GM20431 (cell line): Measurements from ENCODE around the gene TRIM43B.
"Not testable (repeated sequence)": the region's sequence is repeated elsewhere in the genome, so short reads cannot be mapped to it uniquely, and the experiment has no call there.

Experiments used
- in situ Hi-C: fragments of 300-500 bp; cut with MseI, MboI; formaldehyde crosslinking; loops from one replicate; pipeline ENCODE4 v1.15.0; 2020; ENCODE audit warnings: low sequenced_read_pairs; ENCODE audit not compliant: unreplicated experiment

TRIM43B gene

DNA sequence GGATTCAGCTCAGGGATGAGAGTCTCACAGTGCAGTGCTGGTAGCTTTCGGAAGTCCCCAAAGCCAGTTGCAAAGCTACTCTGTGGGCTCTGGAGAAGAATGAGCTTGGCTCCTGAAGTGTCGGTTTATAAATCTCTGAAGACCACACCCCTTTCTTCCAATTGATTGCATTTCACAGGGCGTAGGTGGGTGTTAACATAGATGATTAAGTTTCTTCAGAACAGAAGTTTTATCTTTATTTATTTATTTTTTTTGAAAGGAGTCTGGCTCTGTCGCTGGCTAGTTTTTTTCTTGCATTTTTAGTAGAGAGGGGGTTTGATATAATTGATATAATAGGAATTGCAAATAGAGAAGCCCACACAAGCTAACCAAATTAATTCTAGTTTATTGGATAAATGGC, at the start of gene TRIM43B:
TSS of gene TRIM43B (minus strand) at position 101 of the 400 bp plus-strand sequence. CDS start 2,040 bp downstream, outside the sequence.
- in situ Hi-C loops = not testable (repeated sequence)

DNA sequence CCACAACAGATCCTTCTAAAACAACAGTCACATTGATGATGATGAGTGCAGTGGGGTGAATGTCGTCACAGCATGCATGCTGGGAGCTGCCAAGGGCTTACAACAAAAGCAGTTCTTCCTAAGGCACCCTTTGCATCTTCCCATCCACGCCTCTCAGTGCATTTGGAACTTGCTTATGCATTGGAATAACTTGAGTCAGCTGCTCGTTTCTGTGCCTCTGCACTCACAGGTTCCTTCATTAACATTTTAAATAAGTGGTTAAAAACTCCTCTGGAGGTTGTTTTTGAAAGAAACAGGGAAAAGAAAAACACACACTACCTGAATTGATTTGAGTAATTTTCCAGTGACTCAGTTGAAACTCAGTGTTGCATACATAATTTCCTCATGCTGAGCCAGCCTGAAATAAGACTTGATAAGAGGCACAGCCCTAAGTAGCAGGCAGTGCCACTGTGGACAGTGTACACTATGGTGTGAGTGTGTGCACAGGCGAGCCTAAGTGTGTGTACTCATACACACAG, 46.8 kb upstream of the TRIM43B start:
- in situ Hi-C loops = no loop called here

DNA sequence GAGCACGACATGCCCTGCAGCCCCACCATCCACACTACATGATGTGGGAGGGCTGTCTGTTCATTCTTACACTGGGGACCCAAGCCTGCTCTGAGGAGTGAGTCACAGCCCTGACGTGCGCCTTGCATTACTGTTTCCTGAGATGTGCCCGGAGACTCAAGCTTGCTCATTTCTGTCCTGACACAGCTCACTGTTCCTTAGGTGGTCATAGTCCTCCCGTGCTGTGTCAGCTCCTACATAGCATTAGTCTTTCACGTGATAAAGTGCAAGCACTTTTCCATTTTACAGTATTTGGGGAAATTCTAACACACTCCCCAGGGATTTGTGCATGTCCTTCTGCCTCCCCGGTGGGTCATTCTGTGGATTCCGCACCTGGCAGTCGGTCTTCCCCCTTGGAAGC, 46.2 kb upstream of the TRIM43B start:
- in situ Hi-C loops = no loop called here

DNA sequence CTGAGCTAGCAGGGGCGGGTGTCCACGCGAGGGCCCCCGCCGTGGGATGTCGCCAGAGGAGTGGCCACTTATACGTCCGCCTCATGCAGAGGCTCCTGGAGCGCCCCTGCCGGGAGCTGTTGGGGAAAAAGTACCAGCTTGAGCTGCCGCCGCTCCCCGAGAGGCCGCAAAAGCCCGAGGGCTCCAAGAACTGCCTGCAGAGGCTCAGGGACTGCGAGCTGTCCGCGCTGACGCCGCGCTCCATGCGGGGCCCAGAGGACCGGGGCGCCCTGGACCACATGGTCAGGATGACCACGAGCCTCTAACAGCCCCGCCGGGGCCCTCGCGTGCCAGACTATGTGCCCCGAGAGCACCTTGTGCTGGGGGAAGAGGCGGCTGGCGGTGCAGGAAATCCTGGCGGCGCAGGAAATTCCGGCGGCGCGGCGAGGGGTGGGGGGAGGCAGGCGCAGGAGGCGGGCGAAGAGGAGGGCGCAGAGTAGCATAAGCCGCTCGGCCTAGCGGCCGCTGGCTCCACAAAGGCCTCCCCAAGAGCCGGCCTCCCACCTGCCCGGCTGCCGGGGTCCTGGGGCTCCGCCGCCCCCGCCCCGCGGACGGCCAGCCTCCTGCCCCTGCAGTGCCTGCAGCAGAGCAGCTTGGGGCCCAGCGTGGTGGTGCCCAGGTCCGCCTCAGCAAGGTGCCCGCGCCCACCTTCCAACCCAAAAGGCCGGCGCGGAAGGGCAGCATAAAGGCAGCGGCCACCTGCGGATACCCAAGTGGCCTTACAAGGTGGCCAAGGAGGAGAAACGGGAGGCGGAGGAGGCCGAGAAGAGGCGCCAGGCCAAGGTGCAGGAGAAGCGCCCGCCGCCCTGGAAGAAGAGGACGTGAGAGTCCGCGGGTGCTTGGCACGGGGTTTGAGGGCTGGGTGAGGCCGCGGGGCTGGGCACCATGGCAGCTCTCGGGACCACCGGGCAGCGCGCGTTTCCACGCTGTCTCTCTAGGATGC, 42.1 kb upstream of the TRIM43B start:
- in situ Hi-C loops = no loop called here

DNA sequence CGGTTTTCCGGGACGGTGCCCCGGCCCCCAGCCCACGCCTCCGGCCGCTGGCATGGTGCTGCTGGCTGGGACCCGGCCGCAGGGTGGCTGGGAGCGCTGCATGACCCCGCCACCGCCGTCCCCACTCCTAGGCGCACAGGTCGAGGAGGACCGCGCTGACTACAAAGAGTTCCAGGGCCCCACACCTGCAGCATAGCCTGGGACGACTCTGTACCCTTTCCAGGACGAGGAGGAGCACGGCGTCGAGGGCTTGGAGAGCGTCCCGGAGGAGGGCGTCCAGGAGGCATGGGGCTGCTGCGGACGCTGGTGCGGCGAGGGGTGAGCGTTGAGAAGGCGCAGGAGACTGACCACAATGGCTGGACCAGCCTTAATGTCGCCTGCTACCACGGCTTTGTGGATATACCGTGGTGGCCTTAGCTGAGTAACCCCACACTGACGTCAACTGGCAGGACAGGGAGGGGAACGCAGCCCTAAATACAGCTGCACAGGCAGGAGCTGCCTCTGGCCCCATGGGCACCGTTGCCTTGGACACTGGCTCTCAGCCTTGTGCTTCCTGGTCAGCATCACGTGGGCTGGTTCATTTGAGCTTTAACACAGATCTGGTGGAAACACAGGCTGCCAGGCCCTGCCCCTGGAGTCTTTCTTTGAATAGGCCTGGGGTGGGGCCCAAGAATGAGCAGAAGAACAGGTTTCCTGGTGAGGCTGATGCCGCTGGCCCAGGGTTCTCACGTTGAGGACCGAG, 40.9 kb upstream of the TRIM43B start:
- in situ Hi-C loops = no loop called here

DNA sequence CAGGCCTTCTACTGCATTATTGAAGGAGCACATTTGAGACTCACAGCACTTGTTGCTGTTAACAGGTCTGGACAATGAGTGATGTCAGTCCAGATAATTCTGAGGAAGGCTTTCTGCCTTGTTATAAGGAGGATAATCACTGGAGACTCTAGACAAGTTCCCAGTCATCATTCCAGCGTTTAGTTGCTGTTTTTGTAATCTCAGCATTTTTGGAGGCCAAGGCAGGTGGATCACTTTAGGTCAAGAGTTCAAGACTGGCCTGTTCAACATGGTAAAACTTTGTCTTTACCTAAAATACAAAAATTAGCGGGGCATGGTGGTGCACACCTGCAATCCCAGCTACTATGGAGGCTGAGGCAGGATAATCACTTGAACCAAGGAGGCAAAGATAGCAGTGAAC, 39.6 kb upstream of the TRIM43B start:
- in situ Hi-C loops = no loop called here

DNA sequence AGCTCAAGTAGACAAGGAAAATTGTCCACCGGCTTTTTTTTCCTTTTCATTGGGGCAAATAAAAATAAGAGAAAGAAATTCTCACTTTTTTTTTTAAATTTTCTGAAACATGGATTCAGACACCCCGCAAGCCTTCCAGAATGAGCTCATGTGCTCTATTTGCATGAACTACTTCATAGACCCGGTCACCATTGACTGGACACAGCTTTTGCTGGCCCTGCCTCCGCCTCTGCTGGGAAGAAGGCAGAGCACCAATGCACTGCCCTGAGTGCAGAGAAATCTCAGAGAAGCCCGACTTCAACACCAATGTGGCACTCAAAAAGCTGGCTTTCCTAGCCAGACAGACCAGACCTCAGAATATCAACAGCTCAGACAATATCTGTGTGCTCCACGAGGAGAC, 30.2 kb upstream of the TRIM43B start:
- in situ Hi-C loops = no loop called here

DNA sequence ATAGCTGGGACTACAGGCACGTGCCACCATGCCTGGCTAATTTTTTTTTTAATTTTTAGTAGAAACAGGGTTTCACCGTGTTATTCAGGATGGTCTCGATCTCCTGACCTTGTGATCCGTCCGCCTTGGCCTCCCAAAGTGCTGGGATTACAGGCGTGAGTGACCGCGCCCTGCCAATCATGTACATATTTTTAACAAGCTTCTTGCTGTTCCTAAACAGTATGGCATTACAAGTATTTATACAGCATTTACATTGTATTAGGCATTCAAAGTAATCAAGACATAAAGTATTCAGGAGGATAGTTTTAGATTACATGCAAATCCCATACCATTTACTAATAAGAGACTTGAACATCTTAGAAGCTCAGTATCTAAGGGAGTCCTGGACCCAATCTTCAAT, 29.7 kb upstream of the TRIM43B start:
- in situ Hi-C loops = not testable (repeated sequence)

DNA sequence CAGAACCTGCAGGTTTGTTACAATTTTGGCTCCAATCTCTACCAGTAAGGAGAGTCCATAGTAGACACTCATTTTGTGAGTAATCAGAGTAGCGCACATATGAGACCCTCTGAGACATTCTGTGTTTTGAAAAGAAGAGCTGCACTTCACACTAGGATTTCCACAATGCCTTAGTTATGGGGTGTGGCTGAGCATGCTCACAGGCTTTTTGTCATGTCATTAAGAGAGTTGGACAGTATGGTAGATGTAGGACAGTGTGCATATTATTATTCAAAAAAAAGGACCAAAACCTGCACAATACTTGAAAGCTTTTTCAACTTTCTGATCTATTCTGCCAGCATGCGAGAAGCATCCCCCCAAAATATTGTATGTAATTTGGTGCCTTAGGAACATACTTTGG, 24.9 kb upstream of the TRIM43B start:
- in situ Hi-C loops = no loop called here

DNA sequence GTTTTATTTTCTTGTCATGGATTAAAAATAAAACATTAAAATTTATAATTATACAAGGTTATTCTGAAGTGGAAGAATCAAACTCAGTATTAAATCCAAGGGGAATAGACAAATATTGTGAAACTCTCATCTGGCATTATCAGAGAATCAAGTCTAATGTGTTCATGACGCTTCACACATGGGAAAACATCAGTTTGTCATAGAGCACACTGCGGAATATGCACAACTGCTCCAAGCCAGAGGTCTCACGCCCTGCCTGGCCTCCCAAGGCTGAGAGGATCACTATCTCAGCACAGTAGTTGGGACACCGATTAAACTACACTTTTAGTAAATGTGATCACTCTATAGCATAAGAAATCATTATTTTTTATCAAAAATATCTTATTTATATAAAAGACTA, 20.7 kb upstream of the TRIM43B start:
- in situ Hi-C loops = no loop called here

DNA sequence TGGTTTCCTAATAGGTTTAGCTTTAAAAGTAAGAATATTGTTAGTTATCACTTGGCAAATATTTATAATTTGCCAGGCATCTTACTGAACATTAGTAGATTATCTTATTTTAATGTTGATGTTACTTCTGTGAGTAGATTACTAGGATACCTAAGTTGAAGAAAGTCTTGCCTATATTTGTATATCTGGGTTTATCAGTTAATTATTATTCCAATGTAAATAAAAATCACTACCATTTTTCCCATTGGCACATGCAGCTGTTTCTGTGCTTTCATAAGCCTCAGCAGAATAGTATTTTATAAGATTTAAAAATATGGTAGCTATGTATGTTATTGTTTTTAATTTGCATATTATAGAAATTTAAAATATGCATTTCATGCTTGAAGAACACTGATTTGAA, 16.3 kb upstream of the TRIM43B start:
- in situ Hi-C loops = no loop called here

DNA sequence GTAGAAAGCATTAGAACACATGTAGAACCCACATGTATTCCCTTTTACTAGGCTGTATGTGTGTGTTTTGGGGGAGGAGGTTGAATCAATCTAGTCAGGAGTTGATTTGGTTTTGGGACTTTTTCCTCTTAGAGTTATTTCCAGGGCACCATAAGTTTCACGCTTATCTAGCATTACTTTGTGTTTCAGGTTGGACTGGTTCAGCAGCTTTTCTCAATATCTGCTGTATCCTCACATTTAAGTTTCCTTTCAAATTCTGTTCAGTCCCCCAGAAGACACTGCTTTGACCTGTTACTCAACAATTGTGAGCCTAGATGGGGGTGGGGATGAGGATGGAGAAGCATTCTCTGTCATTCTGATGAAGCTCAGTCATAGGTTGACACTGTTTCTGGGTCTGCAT, 7.5 kb upstream of the TRIM43B start:
- in situ Hi-C loops = not testable (repeated sequence)

DNA sequence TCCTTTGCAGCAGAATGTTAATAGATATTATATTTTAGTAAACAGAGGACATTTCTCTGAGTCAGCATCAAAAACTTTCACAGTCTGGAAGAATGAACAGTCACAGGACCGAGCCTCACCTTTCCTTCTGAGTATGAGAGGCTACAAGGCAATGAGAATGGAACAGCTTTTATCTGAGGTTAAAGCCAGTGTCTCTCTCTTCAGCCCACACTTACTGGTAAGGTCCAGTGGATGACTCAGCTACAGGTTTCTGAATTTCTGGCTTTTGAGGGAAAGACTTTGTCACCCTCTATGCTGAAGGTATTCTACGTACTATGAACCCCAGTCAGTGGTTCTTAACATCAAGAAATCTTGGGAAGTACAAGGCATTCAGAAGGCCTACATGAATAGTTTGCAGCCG, 9.5 kb downstream of the TRIM43B start:
- in situ Hi-C loops = not testable (repeated sequence)

DNA sequence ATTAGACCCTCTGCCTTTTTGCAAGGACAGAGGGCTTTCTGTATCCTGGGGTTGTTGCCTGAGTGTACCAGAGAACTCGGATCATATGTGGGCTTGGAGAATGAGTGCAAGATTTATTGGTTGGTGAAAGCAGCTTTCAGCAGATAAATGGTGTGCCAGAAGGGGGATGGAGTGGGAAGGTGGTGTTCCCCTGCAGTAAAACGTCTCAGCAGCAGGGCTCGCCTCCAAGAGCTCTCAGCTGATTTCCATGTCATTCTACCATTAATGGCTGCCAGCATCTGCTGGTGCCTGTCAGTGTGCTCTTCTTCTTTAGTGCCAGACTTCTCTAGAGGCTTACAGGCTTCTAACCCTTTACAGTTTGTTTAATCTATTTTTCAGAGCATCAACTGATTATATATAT, 16.6 kb downstream of the TRIM43B start:
- in situ Hi-C loops = not testable (repeated sequence)

DNA sequence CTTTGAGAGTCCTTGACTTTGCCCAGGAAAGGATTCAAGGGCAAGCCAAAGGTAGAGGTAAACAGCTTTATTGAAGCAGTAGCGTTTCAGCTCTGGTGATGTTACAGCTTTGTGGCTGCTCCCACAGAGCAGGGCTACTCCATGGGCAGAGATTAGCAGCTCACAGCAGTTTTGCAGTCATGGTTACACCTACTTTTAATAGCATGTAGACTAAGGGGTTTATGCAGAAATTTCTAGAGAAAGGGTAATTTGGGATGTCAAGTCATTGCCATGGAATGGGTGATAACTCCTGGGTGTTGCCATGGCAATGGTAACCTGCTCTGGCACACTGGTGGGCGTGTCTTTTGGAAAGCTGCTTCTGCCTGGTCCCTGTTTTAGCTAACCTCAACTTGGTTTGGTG, 18.0 kb downstream of the TRIM43B start:
- in situ Hi-C loops = not testable (repeated sequence)

DNA sequence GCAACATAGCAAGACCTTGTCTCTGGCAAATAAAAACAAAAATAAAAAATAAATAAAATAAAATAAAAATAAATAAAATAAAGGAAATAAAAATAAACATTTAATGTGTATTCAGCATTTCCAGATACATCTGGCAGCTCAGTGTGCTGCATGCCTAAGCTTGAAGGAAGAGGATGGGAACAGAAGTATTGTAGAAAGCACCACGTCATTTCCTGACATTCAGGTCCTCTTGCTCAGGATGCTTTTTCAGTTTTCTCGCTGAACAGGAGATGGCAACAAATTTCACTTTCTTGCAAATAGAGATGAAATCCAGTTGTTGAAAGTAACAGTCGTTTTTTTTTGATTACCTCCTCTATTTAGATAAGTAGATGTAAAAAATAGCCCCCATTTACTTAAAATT, 21.3 kb downstream of the TRIM43B start:
- in situ Hi-C loops = not testable (repeated sequence)

DNA sequence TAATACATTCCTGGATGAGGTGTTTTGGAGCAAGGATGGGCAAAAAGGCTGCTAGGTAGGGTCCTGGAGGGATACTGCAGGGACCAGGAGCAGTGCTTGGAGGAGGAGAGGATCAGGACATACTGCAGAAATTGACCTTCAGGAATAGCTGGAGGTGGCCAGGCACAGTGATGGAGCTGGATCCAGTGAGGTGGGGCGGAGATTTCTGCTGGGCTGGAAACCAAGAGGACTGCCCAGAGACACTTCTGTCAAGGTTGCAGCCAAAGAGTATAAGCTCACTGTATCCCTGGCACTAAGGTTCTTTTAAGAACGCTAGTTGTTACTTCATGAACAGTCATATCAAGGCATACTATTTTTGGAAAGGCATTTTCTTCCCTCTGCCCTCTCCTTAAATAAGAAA, 39.2 kb downstream of the TRIM43B start:
- in situ Hi-C loops = not testable (repeated sequence)

DNA sequence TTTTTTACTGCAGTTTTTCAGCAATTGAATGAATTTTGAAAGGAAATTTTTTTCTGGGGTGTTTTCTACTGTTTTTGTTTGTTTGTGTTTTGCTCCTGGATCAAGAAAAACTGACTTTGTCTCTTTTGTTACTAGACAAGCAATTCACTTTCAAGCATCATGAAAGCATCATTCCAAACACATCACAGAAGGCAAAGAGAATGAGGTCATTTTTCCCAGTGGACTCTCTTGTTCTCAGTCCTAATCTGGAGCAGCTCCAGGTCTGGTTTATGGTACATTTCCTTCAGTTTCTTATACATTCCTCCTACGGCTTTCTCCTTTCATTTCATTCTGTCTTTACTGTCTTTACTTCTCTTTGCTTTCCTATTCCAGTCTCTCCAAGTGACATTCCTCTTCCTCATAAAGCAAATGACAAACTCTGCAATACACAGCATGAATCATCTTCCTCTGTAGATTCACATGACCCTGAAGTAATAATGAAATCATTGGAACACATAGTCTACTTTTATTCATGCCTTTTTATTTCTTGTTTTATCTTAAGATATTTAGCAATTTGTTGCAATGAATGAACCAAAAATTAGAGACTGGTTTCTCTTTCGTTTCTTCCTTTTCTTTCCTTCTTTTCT, 42.0 kb downstream of the TRIM43B start:
- in situ Hi-C loops = not testable (repeated sequence)

DNA sequence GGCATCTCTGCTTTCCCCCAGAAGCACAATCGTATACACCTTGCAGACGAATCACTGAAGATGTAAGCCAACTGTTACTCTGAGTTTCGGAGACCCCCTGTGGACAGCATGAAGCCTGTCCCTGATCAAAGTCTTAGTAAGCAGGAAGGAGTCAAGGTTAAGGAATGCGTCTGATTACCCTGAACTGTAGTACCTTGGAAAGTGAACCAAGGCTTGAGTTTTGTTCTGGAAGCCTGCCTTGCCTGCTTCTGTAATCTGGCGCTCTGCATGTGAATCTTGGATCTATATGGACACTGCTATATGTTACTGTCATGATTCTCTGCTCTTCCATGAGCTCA, 48.7 kb downstream of the TRIM43B start:
- in situ Hi-C loops = not testable (repeated sequence)

DNA sequence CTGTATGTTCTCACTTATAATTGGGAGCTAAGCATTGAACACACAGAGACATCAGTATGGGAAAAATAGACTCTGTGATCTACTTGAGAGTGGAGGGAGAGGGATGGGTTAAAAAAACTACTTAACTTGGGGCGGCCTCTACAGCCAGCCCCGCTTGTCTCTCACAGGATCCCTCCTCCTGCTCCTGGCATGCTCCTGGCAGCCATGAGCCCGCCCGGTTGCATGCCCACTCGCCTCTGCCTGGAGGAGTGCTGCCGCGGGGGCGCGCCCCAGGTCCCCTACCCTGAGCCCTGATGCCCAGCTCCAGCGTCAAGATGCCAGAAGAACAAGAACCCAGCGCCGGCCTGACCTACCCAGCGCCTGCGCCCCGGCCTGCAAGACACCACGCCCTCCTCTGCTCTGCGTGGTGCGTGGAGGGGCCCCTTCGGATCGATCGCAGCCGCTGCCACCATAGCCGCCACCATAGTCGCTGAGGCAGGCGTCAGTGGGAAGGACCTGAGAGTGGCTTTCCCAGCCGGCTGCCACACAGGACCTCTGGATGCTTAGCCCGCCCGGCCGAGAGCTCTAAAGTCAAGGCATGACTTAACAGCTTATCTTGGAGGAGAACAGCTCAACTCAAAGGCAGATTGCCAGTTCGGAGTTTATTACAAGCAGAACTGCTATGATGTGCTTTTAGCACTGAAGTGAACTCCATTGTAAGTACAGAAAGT, 49.2 kb downstream of the TRIM43B start:
- in situ Hi-C loops = not testable (repeated sequence)
